Measurements from ENCODE around the gene HIVEP3.

The HIVEP3 gene

GRCh38 chr1:41507110-41507720, 411.5 kb downstream of the HIVEP3 start:
- DNase-seq, result no peak

- no peak for DNase-seq
These were observed 414.3 kb downstream of the HIVEP3 start for GRCh38 chr1:41504114-41505035.

- no peak for DNase-seq
These were observed 415.1 kb downstream of the HIVEP3 start for GRCh38 chr1:41503538-41504113.

GRCh38 chr1:41502912-41503311, 415.8 kb downstream of the HIVEP3 start:
- no peak for DNase-seq

GRCh38 chr1:41501581-41501980, 417.1 kb downstream of the HIVEP3 start:
- DNase-seq, result no peak

GRCh38 chr1:41500781-41501518, 417.8 kb downstream of the HIVEP3 start:
- DNase-seq, result no peak

- DNase-seq, result no peak
These were observed 418.3 kb downstream of the HIVEP3 start for GRCh38 chr1:41500378-41500777.

GRCh38 chr1:41499591-41499990, 419.1 kb downstream of the HIVEP3 start:
- DNase-seq, result no peak

- DNase-seq, result no peak
These were observed 419.9 kb downstream of the HIVEP3 start for GRCh38 chr1:41498804-41499203.

GRCh38 chr1:41498391-41498790, 420.3 kb downstream of the HIVEP3 start:
- DNase-seq, result no peak

GRCh38 chr1:41497461-41498030, 421.2 kb downstream of the HIVEP3 start:
- no peak for DNase-seq

GRCh38 chr1:41497056-41497440, 421.7 kb downstream of the HIVEP3 start:
- no peak for DNase-seq

- DNase-seq, result no peak
These were observed 422.4 kb downstream of the HIVEP3 start for GRCh38 chr1:41496080-41497055.

- DNase-seq, result no peak
These were observed 423.3 kb downstream of the HIVEP3 start for GRCh38 chr1:41495210-41495948.

- no peak for DNase-seq
These were observed 424.1 kb downstream of the HIVEP3 start for GRCh38 chr1:41494351-41495209.

- DNase-seq, result no peak
These were observed 424.9 kb downstream of the HIVEP3 start for GRCh38 chr1:41493626-41494350.

GRCh38 chr1:41493117-41493536, 425.6 kb downstream of the HIVEP3 start:
- DNase-seq, result no peak

GRCh38 chr1:41492341-41492848, 426.3 kb downstream of the HIVEP3 start:
- DNase-seq, result peak in 1 of 2 experiments; percentile 45

- no peak for DNase-seq
These were observed 427.8 kb downstream of the HIVEP3 start for GRCh38 chr1:41490911-41491310.
